Gastrocnemius medialis (tissue), 4 donors: ENCODE measurements around the gene CAND2. TPM values are rescaled to one million over a fixed set of nuclear protein-coding genes. Genes with fewer than 3 reads are reported as not detected.

ENCODE experiments used
- ATAC-seq, 2 donors: fragments of 150-250 bp; one replicate each; pipeline ENCODE4 v1.9.1; 2016
- DNase-seq, 2 donors: peaks; one replicate each; pipeline ENCODE4 v3.0.0-alpha.2; 2019
- H3K27ac ChIP-seq, 4 donors: fragments of 200-600 bp; sonication (generic); 1 replicate in 1 of 4; 2 replicates in 3 of 4; pipeline ENCODE4 v1.5.1; 2016 to 2018; ENCODE audit warnings: mild to moderate bottlenecking in 2 of 4, moderate library complexity in 1 of 4
- H3K27me3 ChIP-seq, 3 donors: fragments of 200-600 bp; sonication (generic) in 2 of 3; 1 replicate in 1 of 3; 2 replicates in 2 of 3; pipeline versions ENCODE4 v1.5.1 to v1.6.0; 2016 to 2019; ENCODE audit warnings: mild to moderate bottlenecking in 1 of 3, moderate library complexity in 1 of 3
- H3K36me3 ChIP-seq, 2 donors: fragments of 200-600 bp; sonication (generic) in 1 of 2; one replicate each; pipeline ENCODE4 v1.5.1; 2017 to 2018
- H3K4me1 ChIP-seq, 2 donors: fragments of 200-600 bp; sonication (generic) in 1 of 2; one replicate each; pipeline ENCODE4 v1.5.1; 2016 to 2017; ENCODE audit warnings: mild to moderate bottlenecking in 2 of 2
- H3K4me3 ChIP-seq, 4 donors: fragments of 200-600 bp; sonication (generic) in 3 of 4; 1 replicate in 1 of 4; 2 replicates in 3 of 4; pipeline ENCODE4 v1.5.1; 2016 to 2019; ENCODE audit warnings: mild to moderate bottlenecking in 2 of 4
- H3K9me3 ChIP-seq, 3 donors: fragments of 200-600 bp; sonication (generic) in 2 of 3; 1 replicate in 1 of 3; 2 replicates in 2 of 3; pipeline ENCODE4 v1.5.1; 2016 to 2019
- POLR2A ChIP-seq, 2 donors: fragments of 450-650 bp; IDR thresholded peaks; one replicate each; pipeline ENCODE4 v1.6.1; 2017; ENCODE audit warnings: antibody characterized with exemption in 2 of 2, mild to moderate bottlenecking in 2 of 2, moderate library complexity in 2 of 2
- in situ Hi-C, 4 donors: fragments of 200-750 bp; cut with MboI; loops; one replicate each; pipeline versions ENCODE4 v1.15.0 to v1.8.0; 2017; ENCODE audit warnings: low sequenced_read_pairs in 4 of 4
- intact Hi-C: fragments of 100-400 bp; cut with DNase I; formaldehyde crosslinking; loops from one replicate; pipeline ENCODE4 v1.15.1; 2023; ENCODE audit warnings: low total_unique reads
- total RNA-seq, 4 donors: library from RNA; depleted of rRNA; stranded (reverse); fragments of >200 nt; gene quantifications; one replicate each; pipeline versions ENCODE4 v1.1.0 to v1.2.3, GENCODE V29; 2016
- TF ChIP-seq, protein P1 (sequence below), 5 experiments: fragments of 450-650 bp in 3 of 5; fragments of 200-600 bp in 2 of 5; sonication (generic) in 2 of 5; IDR thresholded peaks in 4 of 5; conservative IDR thresholded peaks in 1 of 5; 1 replicate in 4 of 5; 2 replicates in 1 of 5; pipeline ENCODE4 v1.5.1; 2016 to 2019; ENCODE audit warnings: antibody characterized with exemption in 5 of 5, mild to moderate bottlenecking in 3 of 5, moderate library complexity in 3 of 5

CAND2 gene
- total RNA-seq, 4 donors from 2014 or later = 133 to 308 (median 181) TPM

DNA sequence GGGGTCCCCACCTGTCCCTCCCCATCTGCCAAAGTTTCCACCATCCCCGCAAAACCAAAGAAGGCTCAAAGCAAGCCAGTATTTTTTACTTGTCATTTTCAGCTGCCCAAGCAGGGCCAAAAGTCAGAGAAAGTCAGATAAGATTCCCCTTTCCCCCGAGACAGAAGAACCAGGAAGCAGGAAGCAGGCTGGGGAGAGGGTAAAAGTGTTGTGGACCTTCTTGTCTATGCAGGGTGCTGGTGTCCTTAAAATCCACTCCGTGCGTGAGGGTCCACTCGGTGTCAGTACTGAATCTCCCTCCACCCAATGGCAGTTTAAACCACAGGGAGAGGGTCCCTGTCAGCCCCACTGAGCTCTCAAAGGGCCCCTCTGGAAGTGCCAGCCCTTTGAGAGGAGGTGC lies 65.1 kb downstream of the CAND2 start:
- intact Hi-C loops (no loop called here), in situ Hi-C loops (no loop called here)
- H3K27me3 ChIP-seq = no peaks in the 10 kb centered on the region
- H3K4me3 ChIP-seq = no peak overlapping the region
- no peak for ATAC-seq
- no peak overlapping the region for H3K27ac ChIP-seq
- no peaks in the 10 kb centered on the region for H3K36me3 ChIP-seq
- TF ChIP-seq POLR2A (IDR thresholded peaks at IDR 0.05) = no peak
- TF ChIP-seq, protein P1, sequence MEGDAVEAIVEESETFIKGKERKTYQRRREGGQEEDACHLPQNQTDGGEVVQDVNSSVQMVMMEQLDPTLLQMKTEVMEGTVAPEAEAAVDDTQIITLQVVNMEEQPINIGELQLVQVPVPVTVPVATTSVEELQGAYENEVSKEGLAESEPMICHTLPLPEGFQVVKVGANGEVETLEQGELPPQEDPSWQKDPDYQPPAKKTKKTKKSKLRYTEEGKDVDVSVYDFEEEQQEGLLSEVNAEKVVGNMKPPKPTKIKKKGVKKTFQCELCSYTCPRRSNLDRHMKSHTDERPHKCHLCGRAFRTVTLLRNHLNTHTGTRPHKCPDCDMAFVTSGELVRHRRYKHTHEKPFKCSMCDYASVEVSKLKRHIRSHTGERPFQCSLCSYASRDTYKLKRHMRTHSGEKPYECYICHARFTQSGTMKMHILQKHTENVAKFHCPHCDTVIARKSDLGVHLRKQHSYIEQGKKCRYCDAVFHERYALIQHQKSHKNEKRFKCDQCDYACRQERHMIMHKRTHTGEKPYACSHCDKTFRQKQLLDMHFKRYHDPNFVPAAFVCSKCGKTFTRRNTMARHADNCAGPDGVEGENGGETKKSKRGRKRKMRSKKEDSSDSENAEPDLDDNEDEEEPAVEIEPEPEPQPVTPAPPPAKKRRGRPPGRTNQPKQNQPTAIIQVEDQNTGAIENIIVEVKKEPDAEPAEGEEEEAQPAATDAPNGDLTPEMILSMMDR (IDR thresholded peaks at IDR 0.05 in 4 of 5, conservative IDR thresholded peaks at IDR 0.05 in 1 of 5) = no peak
- no peak for DNase-seq
- no peaks in the 10 kb centered on the region for H3K9me3 ChIP-seq
- no peaks in the 10 kb centered on the region for H3K4me1 ChIP-seq

DNA sequence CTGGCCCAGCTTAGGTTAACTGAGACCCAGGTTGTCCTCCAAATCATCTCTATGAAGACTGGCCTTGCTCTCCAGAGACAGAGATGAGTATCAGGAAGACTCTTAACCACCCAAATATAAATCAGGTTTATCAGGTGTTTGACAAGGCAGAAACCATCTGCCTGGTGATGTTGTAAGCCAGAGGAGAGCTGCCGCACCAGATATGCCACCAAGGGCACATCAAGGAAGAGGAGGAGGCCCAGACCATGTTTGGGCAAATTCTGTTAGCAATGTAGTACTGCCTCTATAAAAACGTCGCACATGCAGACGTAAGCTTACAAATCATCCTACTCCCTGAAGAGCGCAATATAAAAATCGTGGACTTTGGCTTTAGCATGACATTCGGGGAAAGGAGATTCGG lies 65.9 kb downstream of the CAND2 start:
- ATAC-seq (no peak), DNase-seq (no peak)
- Histone ChIP-seq H3K36me3 (no peaks in the 10 kb centered on the region), H3K4me1 (no peaks in the 10 kb centered on the region), H3K27me3 (no peaks in the 10 kb centered on the region), H3K9me3 (no peaks in the 10 kb centered on the region), H3K27ac (no peak overlapping the region), H3K4me3 (no peak overlapping the region)
- TF ChIP-seq, protein P1 (IDR thresholded peaks at IDR 0.05 in 4 of 5, conservative IDR thresholded peaks at IDR 0.05 in 1 of 5) = no peak
- TF ChIP-seq POLR2A (IDR thresholded peaks at IDR 0.05) = no peak
- intact Hi-C loops = no loop called here
- in situ Hi-C loops = no loop called here

- Histone ChIP-seq H3K4me1 (peaks cover 8 to 10% of the 10 kb centered on the region in 2 donors), H3K27me3 (no peaks in the 10 kb centered on the region), H3K9me3 (no peaks in the 10 kb centered on the region), H3K36me3 (no peaks in the 10 kb centered on the region), H3K27ac (no peak overlapping the region), H3K4me3 (no peak overlapping the region)
- in situ Hi-C loops (no loop called here), intact Hi-C loops (no loop called here)
- DNase-seq = no peak
- TF ChIP-seq, protein P1 (IDR thresholded peaks at IDR 0.05 in 4 of 5, conservative IDR thresholded peaks at IDR 0.05 in 1 of 5) = no peak
- TF ChIP-seq POLR2A (IDR thresholded peaks at IDR 0.05) = no peak
- ATAC-seq = no peak
These were observed 68.8 kb downstream of the CAND2 start for GRCh38 chr3:12865271-12865670.

DNA sequence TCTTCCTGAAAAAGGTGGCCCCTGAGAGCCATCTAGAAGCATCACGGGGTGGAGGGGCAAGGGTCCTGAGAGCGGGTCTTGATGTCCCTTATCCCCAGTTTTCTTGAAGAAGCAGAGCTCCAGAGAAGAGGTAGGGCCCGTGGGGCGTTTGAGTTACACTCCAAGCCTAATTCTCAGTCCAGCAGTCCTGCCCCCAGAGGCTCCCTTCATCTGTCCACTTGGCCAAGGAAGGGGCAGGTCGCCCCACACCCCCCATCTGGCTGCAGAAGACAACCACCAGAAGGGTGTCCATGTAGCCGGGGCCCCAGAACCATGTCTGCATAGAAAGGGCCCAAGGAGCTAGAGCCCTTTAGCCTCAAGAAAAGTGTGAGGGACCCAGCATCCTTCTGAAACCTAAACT lies 70.4 kb downstream of the CAND2 start:
- Histone ChIP-seq H3K9me3 (no peaks in the 10 kb centered on the region), H3K27me3 (no peaks in the 10 kb centered on the region), H3K36me3 (no peaks in the 10 kb centered on the region), H3K27ac (no peak overlapping the region), H3K4me3 (no peak overlapping the region), H3K4me1 (peaks cover 19 to 21% of the 10 kb centered on the region in 2 donors)
- intact Hi-C loops (no loop called here), in situ Hi-C loops (no loop called here)
- DNase-seq (no peak), ATAC-seq (no peak)
- TF ChIP-seq, protein P1 (IDR thresholded peaks at IDR 0.05 in 4 of 5, conservative IDR thresholded peaks at IDR 0.05 in 1 of 5) = no peak
- no peak for TF ChIP-seq POLR2A (IDR thresholded peaks at IDR 0.05)
